GM23248 (cell line): ENCODE results near the gene MICU2. TPM values are rescaled to one million over a fixed set of nuclear protein-coding genes. Genes with fewer than 3 reads are reported as not detected.

Experiments used
- DNase-seq: peaks from one replicate; pipeline ENCODE4 v3.0.0-alpha.2; 2015
- H2AFZ ChIP-seq: fragments of 200-600 bp; sonication (generic); 2 replicates; pipeline ENCODE4 v1.6.1; 2016; ENCODE audit warnings: antibody characterized with exemption
- H3F3A ChIP-seq: fragments of 200-600 bp; sonication (generic); 2 replicates; pipeline ENCODE4 v1.6.1; 2016; ENCODE audit warnings: mild to moderate bottlenecking, antibody characterized with exemption, mixed run types; ENCODE audit not compliant: insufficient read depth
- H3K27ac ChIP-seq: fragments of 200-600 bp; sonication (generic); 2 replicates; pipeline ENCODE4 v1.5.1; 2016; ENCODE audit warnings: mild to moderate bottlenecking
- H3K27me3 ChIP-seq: fragments of 200-600 bp; sonication (generic); replicated peaks from 2 replicates; pipeline ENCODE4 v1.6.1; 2016; ENCODE audit warnings: mild to moderate bottlenecking; ENCODE audit not compliant: insufficient read depth
- H3K36me3 ChIP-seq: fragments of 200-600 bp; sonication (generic); 2 replicates; pipeline ENCODE4 v1.6.1; 2016; ENCODE audit warnings: low read depth, mild to moderate bottlenecking
- H3K4me1 ChIP-seq: fragments of 200-600 bp; sonication (generic); 2 replicates; pipeline ENCODE4 v1.6.1; 2016; ENCODE audit warnings: mild to moderate bottlenecking; ENCODE audit not compliant: insufficient read depth
- H3K4me2 ChIP-seq: fragments of 200-600 bp; sonication (generic); one replicate; pipeline ENCODE4 v1.6.1; 2016; ENCODE audit warnings: mild to moderate bottlenecking; ENCODE audit not compliant: unreplicated experiment
- H3K4me3 ChIP-seq: fragments of 200-600 bp; sonication (generic); 2 replicates; pipeline ENCODE4 v1.5.1; 2016; ENCODE audit warnings: mild to moderate bottlenecking
- H3K79me2 ChIP-seq: fragments of 200-600 bp; sonication (generic); 2 replicates; pipeline ENCODE4 v1.6.1; 2016; ENCODE audit warnings: mild to moderate bottlenecking; ENCODE audit not compliant: insufficient read depth
- H3K9ac ChIP-seq: fragments of 200-600 bp; sonication (generic); 2 replicates; pipeline ENCODE4 v1.6.1; 2016; ENCODE audit warnings: mild to moderate bottlenecking
- H3K9me2 ChIP-seq: fragments of 200-600 bp; sonication (generic); 2 replicates; pipeline ENCODE4 v1.6.1; 2016; ENCODE audit warnings: mixed run types, mild to moderate bottlenecking, moderate library complexity; ENCODE audit not compliant: insufficient read depth
- H3K9me3 ChIP-seq: fragments of 200-600 bp; sonication (generic); one replicate; pipeline ENCODE4 v1.6.1; 2017; ENCODE audit warnings: low read depth
- H4K20me1 ChIP-seq: fragments of 200-600 bp; sonication (generic); 2 replicates; pipeline ENCODE4 v1.6.0; 2016; ENCODE audit not compliant: insufficient read depth
- EZH2 ChIP-seq: fragments of 200-600 bp; sonication (generic); IDR thresholded peaks from 2 replicates; pipeline ENCODE4 v1.6.1; 2018; ENCODE audit warnings: antibody characterized with exemption, mild to moderate bottlenecking; ENCODE audit not compliant: insufficient read depth, poor library complexity, severe bottlenecking
- EZH2phosphoT487 ChIP-seq: fragments of 200-600 bp; sonication (generic); IDR thresholded peaks from 2 replicates; pipeline ENCODE4 v1.6.1; 2018; ENCODE audit warnings: antibody characterized with exemption, moderate library complexity, mild to moderate bottlenecking, low read depth; ENCODE audit not compliant: insufficient read depth
- WGBS, 2 experiments: methylation state at CpG; one replicate each; pipeline ENCODE4 v1.1.6; 2015 to 2017; ENCODE audit warnings: low lambda C conversion rate in 2 of 2, low coverage in 1 of 2; ENCODE audit errors: missing lambda C conversion rate in 2 of 2; 5-methylcytosine and 5-hydroxymethylcytosine counted together
- in situ Hi-C: fragments of 300-500 bp; cut with MboI; formaldehyde crosslinking; loops from 2 replicates; pipeline ENCODE4 v1.15.0; 2020
- polyA plus RNA-seq: library from polyadenylated mRNA; unstranded; fragments of >200 nt; fragmentation: Nextera tagmentation; extraction: Ambion mirVana; gene quantifications from 2 replicates; pipeline ENCODE4 v1.2.1, GENCODE V29; 2016
- total RNA-seq: library from RNA; depleted of rRNA; stranded (reverse); fragments of >200 nt; shearing (Covaris generic); gene quantifications from 2 replicates; pipeline ENCODE4 v1.2.3, GENCODE V29; 2014

Gene MICU2
- total and polyA plus RNA-seq, 2 experiments from 2014 or later, result 41.4 to 61.7 TPM

DNA sequence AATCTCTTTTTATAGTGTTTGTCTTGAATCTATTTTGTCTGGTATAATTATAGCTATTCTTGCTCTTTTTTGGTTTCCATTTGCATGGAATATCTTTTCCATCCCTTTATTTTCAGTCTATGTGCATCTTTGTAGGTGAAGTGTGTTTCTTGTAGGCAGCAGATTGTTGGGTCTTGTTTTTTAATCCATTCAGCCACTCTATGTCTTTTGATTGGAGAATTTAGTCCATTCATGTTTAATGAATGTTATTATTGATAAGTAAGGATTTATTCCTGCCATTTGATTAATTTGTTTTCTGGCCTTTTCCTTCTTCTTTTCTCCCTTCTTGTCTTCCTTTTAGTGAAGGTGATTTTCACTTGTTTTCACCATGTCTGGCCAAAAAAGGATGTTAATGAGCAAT is 133.2 kb downstream of the MICU2 start:
- no peaks in the 10 kb centered on the region for H4K20me1 ChIP-seq
- H3K27me3 ChIP-seq, result no peaks in the 10 kb centered on the region
- H3K79me2 ChIP-seq, result no peaks in the 10 kb centered on the region
- no peak overlapping the region for H3K9ac ChIP-seq
- no peaks in the 10 kb centered on the region for H3F3A ChIP-seq
- H2AFZ ChIP-seq, result no peak overlapping the region
- H3K9me2 ChIP-seq, result no peaks in the 10 kb centered on the region
- no peaks in the 10 kb centered on the region for H3K4me1 ChIP-seq
- H3K4me2 ChIP-seq, result no peak overlapping the region
- H3K9me3 ChIP-seq, result no peaks in the 10 kb centered on the region
- H3K36me3 ChIP-seq, result no peaks in the 10 kb centered on the region
- TF ChIP-seq EZH2phosphoT487, result no peak
- no peak overlapping the region for H3K27ac ChIP-seq
- DNase-seq, result no peak
- in situ Hi-C loops, result no loop called here
- no peak overlapping the region for H3K4me3 ChIP-seq

DNA sequence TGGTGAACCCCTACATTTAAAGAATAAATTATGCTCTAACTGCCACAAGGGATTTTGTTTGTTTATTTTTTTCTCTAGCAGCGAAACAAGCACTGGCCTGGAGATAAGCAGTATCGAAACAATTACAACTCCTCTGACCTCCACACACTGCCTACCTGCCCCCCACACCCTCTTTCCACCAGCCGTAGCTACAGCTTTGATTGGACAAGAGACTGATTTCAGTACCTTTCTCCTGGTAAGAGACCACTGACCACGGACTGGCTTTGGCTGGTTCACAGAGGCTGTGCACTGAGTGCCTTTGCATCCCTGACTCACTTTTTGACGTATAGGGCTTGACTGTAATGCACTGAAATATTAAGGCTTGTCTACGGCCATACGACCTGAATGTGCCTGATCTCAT is 137.4 kb downstream of the MICU2 start:
- H3K9me2 ChIP-seq, result no peaks in the 10 kb centered on the region
- no peak for TF ChIP-seq EZH2
- H2AFZ ChIP-seq, result no peak overlapping the region
- H4K20me1 ChIP-seq, result no peaks in the 10 kb centered on the region
- H3K79me2 ChIP-seq, result no peaks in the 10 kb centered on the region
- H3K9me3 ChIP-seq, result no peaks in the 10 kb centered on the region
- no peaks in the 10 kb centered on the region for H3K27me3 ChIP-seq
- H3K4me3 ChIP-seq, result no peak overlapping the region
- in situ Hi-C loops, result no loop called here
- H3K9ac ChIP-seq, result no peak overlapping the region
- no peak overlapping the region for H3K4me2 ChIP-seq
- no peak overlapping the region for H3K27ac ChIP-seq
- no peaks in the 10 kb centered on the region for H3F3A ChIP-seq
- WGBS, 2 experiments, result 48 to 51% methylated on average over 7 of the region's 7 CpGs
- H3K4me1 ChIP-seq, result no peaks in the 10 kb centered on the region
- no peak for DNase-seq
- H3K36me3 ChIP-seq, result no peaks in the 10 kb centered on the region

DNA sequence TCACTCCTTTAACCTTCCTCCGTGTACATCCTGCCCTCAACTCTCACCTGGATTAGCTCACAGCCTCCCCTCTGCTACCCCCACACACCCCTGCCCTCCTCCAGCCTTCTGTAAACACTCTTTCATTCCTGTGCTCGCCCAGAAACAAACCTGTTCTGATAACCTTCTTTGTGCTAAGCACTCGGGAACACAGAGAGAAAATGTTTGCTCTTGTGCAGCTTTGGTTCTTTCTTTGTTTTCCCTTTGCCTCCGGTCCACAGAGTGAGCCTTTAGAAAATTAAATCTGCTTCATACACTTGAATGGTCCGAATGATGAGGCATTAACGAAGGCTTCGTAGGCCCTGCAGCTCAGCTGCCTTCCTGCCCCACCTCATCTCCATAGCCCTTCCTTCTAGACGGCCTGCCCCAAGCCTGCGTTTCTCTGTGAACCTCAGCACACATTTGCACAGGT is 138.2 kb downstream of the MICU2 start:
- no peak for DNase-seq
- H3K9ac ChIP-seq, result no peak overlapping the region
- no peaks in the 10 kb centered on the region for H3K36me3 ChIP-seq
- no peaks in the 10 kb centered on the region for H3K9me2 ChIP-seq
- H3F3A ChIP-seq, result no peaks in the 10 kb centered on the region
- H3K4me3 ChIP-seq, result no peak overlapping the region
- TF ChIP-seq EZH2phosphoT487, result no peak
- no peak for TF ChIP-seq EZH2
- H2AFZ ChIP-seq, result no peak overlapping the region
- no peaks in the 10 kb centered on the region for H3K79me2 ChIP-seq
- in situ Hi-C loops, result no loop called here
- no peaks in the 10 kb centered on the region for H4K20me1 ChIP-seq
- H3K4me2 ChIP-seq, result no peak overlapping the region
- no peak overlapping the region for H3K27ac ChIP-seq
- 47 to 50% methylated on average over 9 of the region's 9 CpGs for WGBS, 2 experiments
- H3K9me3 ChIP-seq, result no peaks in the 10 kb centered on the region
- no peaks in the 10 kb centered on the region for H3K27me3 ChIP-seq
- H3K4me1 ChIP-seq, result no peaks in the 10 kb centered on the region

DNA sequence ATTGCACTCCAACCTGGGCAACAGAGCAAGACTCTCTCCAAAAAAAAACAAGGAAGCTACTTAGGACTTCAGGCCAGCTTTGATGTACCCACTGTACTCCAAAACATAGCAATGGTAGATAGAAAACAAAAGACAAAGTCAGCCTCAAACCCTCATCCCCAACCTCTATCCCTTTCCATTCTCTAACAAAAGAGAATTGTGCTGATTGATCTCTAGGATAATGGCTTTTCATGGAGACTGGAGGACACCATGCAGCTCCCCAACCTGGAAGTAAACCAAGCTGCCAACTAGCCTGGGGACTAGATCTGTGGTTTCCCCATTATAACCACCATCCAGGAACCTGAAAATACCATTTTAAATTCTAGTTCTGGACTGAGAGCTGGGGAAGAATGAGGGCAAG is 140.5 kb downstream of the MICU2 start:
- Histone ChIP-seq H3F3A (peaks cover 6% of the 10 kb centered on the region; the same call in 1 of the 2 replicates), H3K27me3 (no peaks in the 10 kb centered on the region), H3K9ac (no peak overlapping the region), H3K9me2 (no peaks in the 10 kb centered on the region), H3K79me2 (peaks cover 2% of the 10 kb centered on the region), H3K4me1 (no peaks in the 10 kb centered on the region), H3K27ac (no peak overlapping the region), H3K4me3 (no peak overlapping the region), H4K20me1 (no peaks in the 10 kb centered on the region), H3K9me3 (no peaks in the 10 kb centered on the region), H3K4me2 (no peak overlapping the region), H2AFZ (no peak overlapping the region), H3K36me3 (no peaks in the 10 kb centered on the region)
- in situ Hi-C loops, result no loop called here
- TF ChIP-seq EZH2, result no peak
- no peak for TF ChIP-seq EZH2phosphoT487
- DNase-seq, result no peak

DNA sequence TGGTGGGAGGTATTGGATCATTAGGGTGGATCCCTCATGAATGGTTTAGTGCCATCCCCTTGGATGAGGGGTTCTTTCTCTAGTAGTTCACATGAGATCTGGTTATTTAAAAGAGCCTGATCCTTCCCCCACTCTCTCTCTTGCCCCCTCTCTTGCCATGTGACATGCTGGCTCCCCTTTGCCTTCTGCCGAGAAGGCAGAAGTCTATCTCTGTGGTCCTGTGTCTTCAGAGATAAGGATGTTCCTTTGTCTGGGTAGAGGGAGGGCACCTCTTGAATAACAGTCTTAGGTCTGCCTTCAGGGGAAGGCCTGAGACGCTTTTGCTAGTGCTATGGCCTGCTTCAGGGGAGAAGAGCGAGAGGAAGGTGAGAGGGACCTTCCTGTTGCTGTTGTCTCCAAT is 142.8 kb downstream of the MICU2 start:
- H3K4me2 ChIP-seq, result no peak overlapping the region
- no peak overlapping the region for H3K27ac ChIP-seq
- H3K4me1 ChIP-seq, result peaks cover 11% of the 10 kb centered on the region; the same call in 1 of the 2 replicates
- no peak overlapping the region for H2AFZ ChIP-seq
- no peaks in the 10 kb centered on the region for H4K20me1 ChIP-seq
- WGBS, 2 experiments, result 70% methylated on average over 3 of the region's 3 CpGs
- H3K9me2 ChIP-seq, result no peaks in the 10 kb centered on the region
- TF ChIP-seq EZH2, result no peak
- TF ChIP-seq EZH2phosphoT487, result no peak
- H3K4me3 ChIP-seq, result no peak overlapping the region
- no peak overlapping the region for H3K9ac ChIP-seq
- H3K36me3 ChIP-seq, result no peaks in the 10 kb centered on the region
- in situ Hi-C loops, result no loop called here
- peaks cover 6% of the 10 kb centered on the region; the same call in 1 of the 2 replicates for H3F3A ChIP-seq
- H3K27me3 ChIP-seq, result no peaks in the 10 kb centered on the region
- peaks cover 25% of the 10 kb centered on the region for H3K79me2 ChIP-seq
- no peaks in the 10 kb centered on the region for H3K9me3 ChIP-seq
- no peak for DNase-seq
